ENCODE results near the gene SIRT2. TPM values are rescaled to one million over a fixed set of nuclear protein-coding genes. Genes with fewer than 3 reads are reported as not detected.
"Not testable (repeated sequence)": the region's sequence is repeated elsewhere in the genome, so short reads cannot be mapped to it uniquely, and the experiment has no call there.

The SIRT2 gene
- total RNA-seq, 5 donors from 2014 or later (not counting 1 experiment from before 2014, with no cell fraction given) = 50.7 to 67.6 (median 55.6) TPM

GRCh38 chr19:38891771-38892170 is 7.6 kb downstream of the SIRT2 start:
- DNase-seq = no peak
- no peak overlapping the region for H3K4me3 Mint-ChIP-seq
- H3K4me1 Mint-ChIP-seq = peaks cover 7 to 10% (median 10%) of the 10 kb centered on the region in 3 donors
- no peaks in the 10 kb centered on the region for H3K27me3 ChIP-seq (replicated peaks in 1 of 2; ENCODE audit: control insufficient read depth in 2 of 2, extremely low read depth in 1 of 2, insufficient read depth in 2 of 2, low read length in 1 of 2)
- ChIA-PET CTCF (interaction anchor here (0.5 to 0.7 kb wide), 3 partner anchors 14 to 565 kb away, joined by 3 to 4 read pairs (median 4); no protein-coding TSS in a partner anchor), POLR2A (no interaction called here)
- H3K27ac ChIP-seq (ENCODE audit: low read length) = no peak overlapping the region
- peaks cover 0 to 5% of the 10 kb centered on the region in 2 experiments for H3K4me1 ChIP-seq (ENCODE audit: control insufficient read depth in 1 of 2, extremely low read depth in 1 of 2, insufficient read depth in 2 of 2, low read length in 2 of 2)
- no peak overlapping the region for H3K27ac Mint-ChIP-seq
- H3K9me3 Mint-ChIP-seq = no peaks in the 10 kb centered on the region
- peaks cover 13 to 26% of the 10 kb centered on the region in 2 donors for H3K36me3 ChIP-seq (ENCODE audit: control insufficient read depth in 2 of 2, extremely low read depth in 1 of 2, insufficient read depth in 1 of 2, low read length in 1 of 2)
- H3K36me3 Mint-ChIP-seq = peaks cover 10% of the 10 kb centered on the region
- 93% methylated on average over 5 of the region's 6 CpGs for WGBS (ENCODE audit: insufficient coverage)
- no peak for ATAC-seq (replicated peaks in 1 of 4)
- no peaks in the 10 kb centered on the region for H3K27me3 Mint-ChIP-seq
- H3K4me3 ChIP-seq (ENCODE audit: control insufficient read depth in 1 of 2, extremely low read depth in 1 of 2, low read length in 1 of 2) = no peak overlapping the region
- H3K9me3 ChIP-seq = no peaks in the 10 kb centered on the region

GRCh38 chr19:38890686-38891085 is 8.7 kb downstream of the SIRT2 start:
- ChIA-PET POLR2A (interaction anchor here in 1 of 2 donors (0.7 kb wide), 1 partner anchor 50 kb away, joined by 5 read pairs; no protein-coding TSS in a partner anchor), CTCF (interaction anchor here (0.6 to 1.0 kb wide), 2 partner anchors 20 to 627 kb away, joined by 5 to 8 read pairs; no protein-coding TSS in a partner anchor)
- Histone ChIP-seq H3K27me3 (replicated peaks in 1 of 2; ENCODE audit: control insufficient read depth in 2 of 2, extremely low read depth in 1 of 2, insufficient read depth in 2 of 2, low read length in 1 of 2) (no peaks in the 10 kb centered on the region), H3K36me3 (ENCODE audit: control insufficient read depth in 2 of 2, extremely low read depth in 1 of 2, insufficient read depth in 1 of 2, low read length in 1 of 2) (peaks cover 13 to 26% of the 10 kb centered on the region in 2 donors), H3K9me3 (no peaks in the 10 kb centered on the region), H3K4me1 (ENCODE audit: control insufficient read depth in 1 of 2, extremely low read depth in 1 of 2, insufficient read depth in 2 of 2, low read length in 2 of 2) (peaks cover 0 to 5% of the 10 kb centered on the region in 2 experiments), H3K4me3 (ENCODE audit: control insufficient read depth in 1 of 2, extremely low read depth in 1 of 2, low read length in 1 of 2) (no peak overlapping the region), H3K27ac (ENCODE audit: low read length) (no peak overlapping the region)
- H3K36me3 Mint-ChIP-seq = peaks cover 10% of the 10 kb centered on the region
- H3K27ac Mint-ChIP-seq = no peak overlapping the region
- H3K9me3 Mint-ChIP-seq = no peaks in the 10 kb centered on the region
- DNase-seq (no peak), ATAC-seq (replicated peaks in 1 of 4) (no peak)
- H3K27me3 Mint-ChIP-seq = no peaks in the 10 kb centered on the region
- H3K4me1 Mint-ChIP-seq = peaks cover 7 to 8% (median 8%) of the 10 kb centered on the region in 3 donors
- H3K4me3 Mint-ChIP-seq = no peak overlapping the region

- H3K4me1 ChIP-seq (ENCODE audit: control insufficient read depth in 1 of 2, extremely low read depth in 1 of 2, insufficient read depth in 2 of 2, low read length in 2 of 2) = peaks cover 0 to 5% of the 10 kb centered on the region in 2 experiments
- H3K4me3 ChIP-seq (ENCODE audit: control insufficient read depth in 1 of 2, extremely low read depth in 1 of 2, low read length in 1 of 2) = no peak overlapping the region
- WGBS (ENCODE audit: insufficient coverage) = 100% methylated on average over 1 of the region's 8 CpGs
- ChIA-PET CTCF (interaction anchor here in 1 of 2 donors (1.0 kb wide), 1 partner anchor 20 kb away, joined by 5 read pairs; no protein-coding TSS in a partner anchor), POLR2A (interaction anchor here in 1 of 2 donors (1.0 kb wide), 1 partner anchor 10 kb away, joined by 4 read pairs; the partner anchor contains the start of gene NFKBIB)
- no peaks in the 10 kb centered on the region for H3K9me3 ChIP-seq
- no peak for DNase-seq
- ATAC-seq (replicated peaks in 1 of 4) = no peak
- peaks cover 13 to 26% of the 10 kb centered on the region in 2 donors for H3K36me3 ChIP-seq (ENCODE audit: control insufficient read depth in 2 of 2, extremely low read depth in 1 of 2, insufficient read depth in 1 of 2, low read length in 1 of 2)
- peaks cover 10% of the 10 kb centered on the region for H3K36me3 Mint-ChIP-seq
- H3K4me1 Mint-ChIP-seq = peaks cover 4 to 8% (median 7%) of the 10 kb centered on the region in 3 donors
- no peaks in the 10 kb centered on the region for H3K9me3 Mint-ChIP-seq
- no peaks in the 10 kb centered on the region for H3K27me3 Mint-ChIP-seq
- no peak overlapping the region for H3K27ac Mint-ChIP-seq
- H3K4me3 Mint-ChIP-seq = no peak overlapping the region
- H3K27me3 ChIP-seq (replicated peaks in 1 of 2; ENCODE audit: control insufficient read depth in 2 of 2, extremely low read depth in 1 of 2, insufficient read depth in 2 of 2, low read length in 1 of 2) = no peaks in the 10 kb centered on the region
- H3K27ac ChIP-seq (ENCODE audit: low read length) = no peak overlapping the region
Measured at GRCh38 chr19:38889803-38890202, 9.6 kb downstream of the SIRT2 start.

GRCh38 chr19:38888876-38889275 is 10.5 kb downstream of the SIRT2 start:
- WGBS (ENCODE audit: insufficient coverage) = 100% methylated on average over 8 of the region's 17 CpGs
- Mint-ChIP-seq H3K9me3 (no peaks in the 10 kb centered on the region), H3K27ac (no peak overlapping the region), H3K36me3 (peaks cover 7% of the 10 kb centered on the region), H3K4me1 (peaks cover 0 to 8% (median 4%) of the 10 kb centered on the region in 3 donors), H3K27me3 (no peaks in the 10 kb centered on the region), H3K4me3 (no peak overlapping the region)
- Histone ChIP-seq H3K36me3 (ENCODE audit: control insufficient read depth in 2 of 2, extremely low read depth in 1 of 2, insufficient read depth in 1 of 2, low read length in 1 of 2) (peaks cover 13 to 26% of the 10 kb centered on the region in 2 donors), H3K9me3 (no peaks in the 10 kb centered on the region), H3K4me3 (ENCODE audit: control insufficient read depth in 1 of 2, extremely low read depth in 1 of 2, low read length in 1 of 2) (no peak overlapping the region), H3K4me1 (ENCODE audit: control insufficient read depth in 1 of 2, extremely low read depth in 1 of 2, insufficient read depth in 2 of 2, low read length in 2 of 2) (peaks cover 0 to 5% of the 10 kb centered on the region in 2 experiments), H3K27ac (ENCODE audit: low read length) (no peak overlapping the region), H3K27me3 (replicated peaks in 1 of 2; ENCODE audit: control insufficient read depth in 2 of 2, extremely low read depth in 1 of 2, insufficient read depth in 2 of 2, low read length in 1 of 2) (no peaks in the 10 kb centered on the region)
- POLR2A ChIA-PET = no interaction called here
- DNase-seq (no peak), ATAC-seq (replicated peaks in 1 of 4) (no peak)
- CTCF ChIA-PET = no interaction called here

GRCh38 chr19:38884691-38885090 is 14.7 kb downstream of the SIRT2 start:
- Histone ChIP-seq H3K4me1 (ENCODE audit: control insufficient read depth in 1 of 2, extremely low read depth in 1 of 2, insufficient read depth in 2 of 2, low read length in 2 of 2) (peaks cover 0 to 22% of the 10 kb centered on the region in 2 experiments), H3K36me3 (ENCODE audit: control insufficient read depth in 2 of 2, extremely low read depth in 1 of 2, insufficient read depth in 1 of 2, low read length in 1 of 2) (peaks cover 12 to 35% of the 10 kb centered on the region in 2 donors)
- not testable (repeated sequence) for ATAC-seq (replicated peaks in 1 of 4); H3K27ac ChIP-seq (ENCODE audit: low read length); H3K4me3 Mint-ChIP-seq; H3K4me3 ChIP-seq (ENCODE audit: control insufficient read depth in 1 of 2, extremely low read depth in 1 of 2, low read length in 1 of 2); H3K27me3 ChIP-seq (replicated peaks in 1 of 2; ENCODE audit: control insufficient read depth in 2 of 2, extremely low read depth in 1 of 2, insufficient read depth in 2 of 2, low read length in 1 of 2); H3K9me3 Mint-ChIP-seq; H3K27ac Mint-ChIP-seq; DNase-seq; H3K27me3 Mint-ChIP-seq; H3K9me3 ChIP-seq
- Mint-ChIP-seq H3K4me1 (peaks cover 0 to 19% (median 17%) of the 10 kb centered on the region in 3 donors), H3K36me3 (peaks cover 15% of the 10 kb centered on the region)
- WGBS (ENCODE audit: insufficient coverage) = 100% methylated on average over 1 of the region's 3 CpGs
- ChIA-PET POLR2A (interaction anchor here in 1 of 2 donors (0.7 kb wide), 1 partner anchor 41 kb away, joined by 7 read pairs; no protein-coding TSS in a partner anchor), CTCF (interaction anchor here in 1 of 2 donors (0.6 kb wide), 1 partner anchor 482 kb away, joined by 3 read pairs; the partner anchor contains the start of gene FAM98C)

GRCh38 chr19:38883286-38883685 is 16.1 kb downstream of the SIRT2 start:
- H3K27me3 ChIP-seq (replicated peaks in 1 of 2; ENCODE audit: control insufficient read depth in 2 of 2, extremely low read depth in 1 of 2, insufficient read depth in 2 of 2, low read length in 1 of 2) = no peaks in the 10 kb centered on the region
- H3K27me3 Mint-ChIP-seq = no peaks in the 10 kb centered on the region
- no peaks in the 10 kb centered on the region for H3K9me3 ChIP-seq
- peaks cover 11% of the 10 kb centered on the region for H3K36me3 Mint-ChIP-seq
- peaks cover 8 to 31% (median 25%) of the 10 kb centered on the region in 3 donors for H3K4me1 Mint-ChIP-seq
- DNase-seq = no peak
- CTCF ChIA-PET = no interaction called here
- H3K36me3 ChIP-seq (ENCODE audit: control insufficient read depth in 2 of 2, extremely low read depth in 1 of 2, insufficient read depth in 1 of 2, low read length in 1 of 2) = peaks cover 0 to 21% of the 10 kb centered on the region in 2 donors
- POLR2A ChIA-PET = interaction anchor here in 1 of 2 donors (1.2 kb wide), 1 partner anchor 41 kb away, joined by 3 read pairs; no protein-coding TSS in a partner anchor
- no peak overlapping the region for H3K4me3 ChIP-seq (ENCODE audit: control insufficient read depth in 1 of 2, extremely low read depth in 1 of 2, low read length in 1 of 2)
- peak overlapping the region; percentile 39 to 48 for H3K27ac Mint-ChIP-seq
- ATAC-seq (replicated peaks in 1 of 4) = no peak
- H3K4me3 Mint-ChIP-seq = no peak overlapping the region
- no CpG with 5 or more reads among the region's 9 CpGs for WGBS (ENCODE audit: insufficient coverage)
- H3K4me1 ChIP-seq (ENCODE audit: control insufficient read depth in 1 of 2, extremely low read depth in 1 of 2, insufficient read depth in 2 of 2, low read length in 2 of 2) = peaks cover 7 to 37% of the 10 kb centered on the region in 2 experiments
- no peaks in the 10 kb centered on the region for H3K9me3 Mint-ChIP-seq
- H3K27ac ChIP-seq (ENCODE audit: low read length) = no peak overlapping the region

Data from T-cell (primary cell).